ENCODE data around the gene AZU1. TPM values are rescaled to one million over a fixed set of nuclear protein-coding genes. Genes with fewer than 3 reads are reported as not detected.

Gene AZU1
- total and polyA plus RNA-seq, 2 of the 8 experiments (the other 6 are each of a cell fraction or from before 2014, with no cell fraction given) = 0.80 to 1.3 TPM

DNA sequence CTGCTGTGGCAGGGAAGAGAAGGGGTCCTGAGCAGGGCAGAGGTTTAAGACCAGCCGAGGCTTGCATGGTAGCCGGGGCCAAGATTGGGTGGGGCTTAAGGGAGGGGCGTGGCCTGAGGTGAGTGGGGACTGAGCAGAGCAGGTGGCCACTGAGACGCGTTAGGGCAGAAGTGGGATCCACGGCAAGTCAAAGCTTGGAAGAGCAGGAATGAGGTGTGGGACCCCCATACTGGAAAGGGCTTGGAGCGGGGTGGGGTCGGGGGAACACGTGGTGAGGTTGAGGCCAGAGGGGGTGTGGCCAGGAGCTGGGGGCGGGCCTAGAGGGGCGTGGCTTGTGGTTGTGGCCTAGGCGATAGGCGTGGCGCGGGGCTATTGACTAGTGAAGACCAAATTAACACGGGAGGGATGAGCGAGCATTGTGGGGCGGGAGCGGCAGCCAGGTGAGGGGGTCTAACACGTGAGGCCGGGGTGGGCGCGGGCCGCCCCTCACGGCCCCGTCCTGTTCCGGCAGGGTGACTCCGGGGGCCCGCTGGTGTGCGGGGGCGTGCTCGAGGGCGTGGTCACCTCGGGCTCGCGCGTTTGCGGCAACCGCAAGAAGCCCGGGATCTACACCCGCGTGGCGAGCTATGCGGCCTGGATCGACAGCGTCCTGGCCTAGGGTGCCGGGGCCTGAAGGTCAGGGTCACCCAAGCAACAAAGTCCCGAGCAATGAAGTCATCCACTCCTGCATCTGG is 35.1 kb downstream of the AZU1 start (continued):
- TF ChIP-seq, protein P1, sequence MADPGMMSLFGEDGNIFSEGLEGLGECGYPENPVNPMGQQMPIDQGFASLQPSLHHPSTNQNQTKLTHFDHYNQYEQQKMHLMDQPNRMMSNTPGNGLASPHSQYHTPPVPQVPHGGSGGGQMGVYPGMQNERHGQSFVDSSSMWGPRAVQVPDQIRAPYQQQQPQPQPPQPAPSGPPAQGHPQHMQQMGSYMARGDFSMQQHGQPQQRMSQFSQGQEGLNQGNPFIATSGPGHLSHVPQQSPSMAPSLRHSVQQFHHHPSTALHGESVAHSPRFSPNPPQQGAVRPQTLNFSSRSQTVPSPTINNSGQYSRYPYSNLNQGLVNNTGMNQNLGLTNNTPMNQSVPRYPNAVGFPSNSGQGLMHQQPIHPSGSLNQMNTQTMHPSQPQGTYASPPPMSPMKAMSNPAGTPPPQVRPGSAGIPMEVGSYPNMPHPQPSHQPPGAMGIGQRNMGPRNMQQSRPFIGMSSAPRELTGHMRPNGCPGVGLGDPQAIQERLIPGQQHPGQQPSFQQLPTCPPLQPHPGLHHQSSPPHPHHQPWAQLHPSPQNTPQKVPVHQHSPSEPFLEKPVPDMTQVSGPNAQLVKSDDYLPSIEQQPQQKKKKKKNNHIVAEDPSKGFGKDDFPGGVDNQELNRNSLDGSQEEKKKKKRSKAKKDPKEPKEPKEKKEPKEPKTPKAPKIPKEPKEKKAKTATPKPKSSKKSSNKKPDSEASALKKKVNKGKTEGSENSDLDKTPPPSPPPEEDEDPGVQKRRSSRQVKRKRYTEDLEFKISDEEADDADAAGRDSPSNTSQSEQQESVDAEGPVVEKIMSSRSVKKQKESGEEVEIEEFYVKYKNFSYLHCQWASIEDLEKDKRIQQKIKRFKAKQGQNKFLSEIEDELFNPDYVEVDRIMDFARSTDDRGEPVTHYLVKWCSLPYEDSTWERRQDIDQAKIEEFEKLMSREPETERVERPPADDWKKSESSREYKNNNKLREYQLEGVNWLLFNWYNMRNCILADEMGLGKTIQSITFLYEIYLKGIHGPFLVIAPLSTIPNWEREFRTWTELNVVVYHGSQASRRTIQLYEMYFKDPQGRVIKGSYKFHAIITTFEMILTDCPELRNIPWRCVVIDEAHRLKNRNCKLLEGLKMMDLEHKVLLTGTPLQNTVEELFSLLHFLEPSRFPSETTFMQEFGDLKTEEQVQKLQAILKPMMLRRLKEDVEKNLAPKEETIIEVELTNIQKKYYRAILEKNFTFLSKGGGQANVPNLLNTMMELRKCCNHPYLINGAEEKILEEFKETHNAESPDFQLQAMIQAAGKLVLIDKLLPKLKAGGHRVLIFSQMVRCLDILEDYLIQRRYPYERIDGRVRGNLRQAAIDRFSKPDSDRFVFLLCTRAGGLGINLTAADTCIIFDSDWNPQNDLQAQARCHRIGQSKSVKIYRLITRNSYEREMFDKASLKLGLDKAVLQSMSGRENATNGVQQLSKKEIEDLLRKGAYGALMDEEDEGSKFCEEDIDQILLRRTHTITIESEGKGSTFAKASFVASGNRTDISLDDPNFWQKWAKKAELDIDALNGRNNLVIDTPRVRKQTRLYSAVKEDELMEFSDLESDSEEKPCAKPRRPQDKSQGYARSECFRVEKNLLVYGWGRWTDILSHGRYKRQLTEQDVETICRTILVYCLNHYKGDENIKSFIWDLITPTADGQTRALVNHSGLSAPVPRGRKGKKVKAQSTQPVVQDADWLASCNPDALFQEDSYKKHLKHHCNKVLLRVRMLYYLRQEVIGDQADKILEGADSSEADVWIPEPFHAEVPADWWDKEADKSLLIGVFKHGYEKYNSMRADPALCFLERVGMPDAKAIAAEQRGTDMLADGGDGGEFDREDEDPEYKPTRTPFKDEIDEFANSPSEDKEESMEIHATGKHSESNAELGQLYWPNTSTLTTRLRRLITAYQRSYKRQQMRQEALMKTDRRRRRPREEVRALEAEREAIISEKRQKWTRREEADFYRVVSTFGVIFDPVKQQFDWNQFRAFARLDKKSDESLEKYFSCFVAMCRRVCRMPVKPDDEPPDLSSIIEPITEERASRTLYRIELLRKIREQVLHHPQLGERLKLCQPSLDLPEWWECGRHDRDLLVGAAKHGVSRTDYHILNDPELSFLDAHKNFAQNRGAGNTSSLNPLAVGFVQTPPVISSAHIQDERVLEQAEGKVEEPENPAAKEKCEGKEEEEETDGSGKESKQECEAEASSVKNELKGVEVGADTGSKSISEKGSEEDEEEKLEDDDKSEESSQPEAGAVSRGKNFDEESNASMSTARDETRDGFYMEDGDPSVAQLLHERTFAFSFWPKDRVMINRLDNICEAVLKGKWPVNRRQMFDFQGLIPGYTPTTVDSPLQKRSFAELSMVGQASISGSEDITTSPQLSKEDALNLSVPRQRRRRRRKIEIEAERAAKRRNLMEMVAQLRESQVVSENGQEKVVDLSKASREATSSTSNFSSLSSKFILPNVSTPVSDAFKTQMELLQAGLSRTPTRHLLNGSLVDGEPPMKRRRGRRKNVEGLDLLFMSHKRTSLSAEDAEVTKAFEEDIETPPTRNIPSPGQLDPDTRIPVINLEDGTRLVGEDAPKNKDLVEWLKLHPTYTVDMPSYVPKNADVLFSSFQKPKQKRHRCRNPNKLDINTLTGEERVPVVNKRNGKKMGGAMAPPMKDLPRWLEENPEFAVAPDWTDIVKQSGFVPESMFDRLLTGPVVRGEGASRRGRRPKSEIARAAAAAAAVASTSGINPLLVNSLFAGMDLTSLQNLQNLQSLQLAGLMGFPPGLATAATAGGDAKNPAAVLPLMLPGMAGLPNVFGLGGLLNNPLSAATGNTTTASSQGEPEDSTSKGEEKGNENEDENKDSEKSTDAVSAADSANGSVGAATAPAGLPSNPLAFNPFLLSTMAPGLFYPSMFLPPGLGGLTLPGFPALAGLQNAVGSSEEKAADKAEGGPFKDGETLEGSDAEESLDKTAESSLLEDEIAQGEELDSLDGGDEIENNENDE (IDR thresholded peaks at IDR 0.05; ENCODE audit: insufficient replicate concordance, low read length) = no peak
- TF ChIP-seq EZH2 (IDR thresholded peaks at IDR 0.05; ENCODE audit: low read depth, low read length, severe bottlenecking) (no peak), NRF1 (IDR thresholded peaks at IDR 0.05; ENCODE audit: low read depth, low read length) (no peak), RFX5 (IDR thresholded peaks at IDR 0.05; ENCODE audit: borderline replicate concordance, low read depth, low read length) (no peak), SP2 (IDR thresholded peaks at IDR 0.05; ENCODE audit: low read length) (no peak), CEBPB (IDR thresholded peaks at IDR 0.05; ENCODE audit: low read depth, low read length) (no peak), TBP (IDR thresholded peaks at IDR 0.05; ENCODE audit: low read depth, low read length) (no peak), KDM4A (IDR thresholded peaks at IDR 0.05; ENCODE audit: low read depth, low read length, severe bottlenecking) (peak; percentile 74), EGR1 (IDR thresholded peaks at IDR 0.05; ENCODE audit: borderline replicate concordance, low read depth, low read length) (peak; percentile 87), HDAC6 (IDR thresholded peaks at IDR 0.05; ENCODE audit: low read depth, low read length) (no peak)
- TF ChIP-seq, protein P2, sequence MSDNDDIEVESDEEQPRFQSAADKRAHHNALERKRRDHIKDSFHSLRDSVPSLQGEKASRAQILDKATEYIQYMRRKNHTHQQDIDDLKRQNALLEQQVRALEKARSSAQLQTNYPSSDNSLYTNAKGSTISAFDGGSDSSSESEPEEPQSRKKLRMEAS (IDR thresholded peaks at IDR 0.05) = peak; percentile 77; the same call in 1 of the 2 replicates
